Superior temporal gyrus (tissue), 1 donor: ENCODE data around the gene MZT2A.
"Not testable (repeated sequence)": the region's sequence is repeated elsewhere in the genome, so short reads cannot be mapped to it uniquely, and the experiment has no call there.

Experiments used
- DNase-seq: peaks from one replicate; pipeline ENCODE4 v3.0.0-alpha.2; 2016; ENCODE audit errors: extremely low spot score

Gene MZT2A

GRCh38 chr2:131491469-131491836, 744 bp downstream of the MZT2A start:
- DNase-seq = not testable (repeated sequence)

DNA sequence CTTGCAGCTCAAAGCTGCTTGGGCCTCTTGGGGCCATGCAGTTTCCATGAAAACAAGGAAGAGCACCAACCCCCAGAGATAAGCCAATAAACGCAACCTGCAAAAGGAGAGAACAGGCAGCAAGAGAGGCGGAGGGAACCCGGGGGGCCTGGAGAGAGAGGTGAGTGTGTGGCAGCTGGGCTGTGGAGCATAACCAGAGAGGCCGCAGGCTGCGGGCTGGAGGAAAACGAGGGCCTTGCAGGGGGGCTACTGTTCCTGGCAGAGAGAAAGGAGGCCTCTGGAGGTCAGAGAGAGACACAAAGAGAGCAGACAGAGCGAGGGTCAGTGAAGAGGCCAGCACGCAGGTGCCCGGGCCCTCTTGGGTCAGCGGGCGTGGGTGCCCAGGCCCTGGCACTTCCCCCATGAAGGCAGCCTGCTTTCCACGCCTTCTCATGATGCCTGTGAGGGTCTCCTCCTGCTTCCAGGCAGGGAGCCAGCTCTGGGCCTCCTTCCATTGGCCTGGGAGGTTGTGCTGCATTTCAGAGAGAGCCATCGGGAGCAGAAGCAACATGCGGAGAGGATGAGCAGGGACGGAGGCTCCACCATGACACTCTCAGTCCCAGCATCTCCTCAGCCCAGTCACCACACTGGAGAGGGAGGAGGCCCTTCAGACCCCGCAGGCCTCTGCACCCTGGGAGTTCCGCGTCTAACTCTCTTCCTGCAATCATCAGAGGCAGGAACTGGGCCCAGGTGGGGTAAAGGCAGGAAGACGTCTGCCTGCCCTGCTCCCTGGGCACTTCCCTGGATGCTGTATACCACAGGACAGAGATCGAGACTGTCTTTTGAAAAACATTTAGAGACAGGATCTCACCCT, 1.4 kb downstream of the MZT2A start:
- DNase-seq = not testable (repeated sequence)

- DNase-seq = no peak
Measured at GRCh38 chr2:131488306-131489205, 3.6 kb downstream of the MZT2A start.

GRCh38 chr2:131486201-131486902, 5.8 kb downstream of the MZT2A start:
- DNase-seq = not testable (repeated sequence)

DNA sequence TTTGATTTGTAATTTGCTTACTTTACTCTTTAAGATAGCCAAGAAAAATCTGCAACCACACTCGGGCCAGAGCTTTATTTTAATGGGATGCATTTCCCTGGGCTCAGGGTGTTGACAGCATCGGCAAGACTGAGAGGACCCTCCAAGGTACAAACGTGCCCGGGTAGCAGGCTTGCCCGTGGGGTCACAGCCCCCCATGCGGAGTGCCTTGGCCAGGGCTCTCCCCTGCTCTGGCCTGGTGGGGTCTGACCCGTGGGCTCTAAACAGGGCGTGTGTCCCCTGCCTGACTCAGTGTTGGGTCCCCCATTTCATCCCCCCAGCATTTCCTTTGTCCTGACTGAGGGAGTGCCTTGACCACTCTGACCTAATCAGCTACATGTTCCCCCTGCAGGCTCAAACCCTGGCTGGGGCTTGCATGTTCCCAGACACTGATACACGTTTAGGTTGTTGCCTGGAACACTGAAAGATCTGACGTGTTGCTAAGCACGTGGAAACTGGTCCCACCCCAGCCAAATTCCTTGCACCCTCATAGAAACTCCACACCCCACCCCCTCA, 7.2 kb downstream of the MZT2A start:
- DNase-seq = not testable (repeated sequence)

- not testable (repeated sequence) for DNase-seq
Measured at GRCh38 chr2:131483981-131484820, 8.0 kb downstream of the MZT2A start.

DNA sequence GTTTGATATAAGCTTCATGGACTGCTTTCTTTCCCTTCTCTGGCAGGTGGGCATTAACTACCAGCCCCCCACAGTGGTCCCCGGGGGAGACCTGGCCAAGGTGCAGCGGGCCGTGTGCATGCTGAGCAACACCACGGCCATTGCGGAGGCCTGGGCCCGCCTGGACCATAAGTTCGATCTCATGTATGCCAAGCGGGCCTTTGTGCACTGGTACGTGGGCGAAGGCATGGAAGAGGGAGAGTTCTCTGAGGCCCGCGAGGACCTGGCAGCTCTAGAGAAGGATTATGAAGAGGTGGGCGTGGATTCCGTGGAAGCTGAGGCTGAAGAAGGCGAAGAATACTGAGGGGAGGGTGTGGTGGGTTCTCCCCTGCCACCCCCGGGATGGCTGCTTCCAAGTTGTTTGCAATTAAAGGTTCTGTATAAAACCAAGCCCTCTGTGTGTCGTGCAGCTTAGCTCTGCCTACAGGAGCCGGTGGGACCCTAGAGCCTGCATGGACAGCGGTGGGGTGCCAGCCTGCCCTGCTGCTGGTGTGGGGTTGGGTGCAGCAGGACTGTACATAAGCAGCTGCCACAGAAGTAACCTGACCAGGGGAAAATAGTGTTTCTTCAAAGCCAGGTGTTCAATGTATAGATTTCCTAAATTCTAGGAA, 9.6 kb downstream of the MZT2A start:
- not testable (repeated sequence) for DNase-seq

DNA sequence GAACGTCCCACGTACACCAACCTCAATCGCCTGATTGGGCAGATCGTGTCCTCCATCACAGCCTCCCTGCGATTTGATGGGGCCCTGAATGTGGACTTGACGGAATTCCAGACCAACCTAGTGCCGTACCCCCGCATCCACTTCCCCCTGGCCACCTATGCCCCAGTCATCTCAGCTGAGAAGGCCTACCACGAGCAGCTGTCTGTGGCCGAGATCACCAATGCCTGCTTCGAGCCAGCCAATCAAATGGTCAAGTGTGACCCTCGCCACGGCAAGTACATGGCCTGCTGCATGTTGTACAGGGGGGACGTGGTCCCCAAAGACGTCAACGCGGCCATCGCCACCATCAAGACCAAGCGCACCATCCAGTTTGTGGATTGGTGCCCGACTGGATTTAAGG, 11.8 kb downstream of the MZT2A start:
- not testable (repeated sequence) for DNase-seq

- DNase-seq = not testable (repeated sequence)
Measured at GRCh38 chr2:131478850-131479461, 13.2 kb downstream of the MZT2A start.

GRCh38 chr2:131478074-131478849, 13.9 kb downstream of the MZT2A start:
- DNase-seq = not testable (repeated sequence)

- not testable (repeated sequence) for DNase-seq
Measured at GRCh38 chr2:131477227-131477626, 15.0 kb downstream of the MZT2A start.

DNA sequence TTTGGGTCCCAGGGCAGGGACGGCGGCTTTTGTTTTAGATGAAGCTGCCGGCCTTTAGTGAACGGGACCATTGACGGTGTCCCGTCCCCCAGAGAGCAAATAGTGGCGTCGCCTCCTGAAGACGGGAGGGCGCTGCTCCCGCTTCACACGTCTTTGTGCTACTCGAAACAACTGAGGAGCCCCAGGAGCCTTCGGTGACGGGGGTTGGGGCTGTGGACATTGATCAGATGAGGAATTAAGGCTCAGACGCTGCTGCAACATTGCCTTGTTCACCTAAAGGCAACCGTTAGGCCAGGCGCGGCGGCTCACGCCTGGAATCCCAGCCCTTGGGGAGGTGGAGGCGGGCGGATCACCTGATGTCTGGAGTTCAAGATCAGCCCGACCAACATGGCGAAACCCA, 15.8 kb downstream of the MZT2A start:
- DNase-seq = not testable (repeated sequence)

DNA sequence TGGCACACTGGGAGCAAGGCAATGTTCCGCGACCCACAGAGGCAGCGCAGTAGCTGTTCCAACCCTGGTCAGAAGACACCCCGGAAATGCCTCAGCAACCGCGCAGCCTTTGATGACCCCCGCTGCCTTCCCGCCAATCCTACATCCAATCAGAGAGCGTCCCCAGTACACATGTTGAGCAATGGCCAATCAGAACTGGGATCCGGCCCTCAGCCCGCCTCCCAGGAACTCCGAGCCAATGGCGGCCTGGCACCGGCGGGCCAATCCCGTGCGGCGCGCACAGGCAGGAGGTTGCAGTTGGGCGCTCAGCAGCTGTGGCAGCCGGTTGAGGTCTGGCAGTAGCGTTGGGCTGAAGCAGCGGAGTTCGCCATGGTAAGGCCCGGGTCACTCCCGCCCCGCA, 16.4 kb downstream of the MZT2A start, which contains the start of gene TUBA3D:
TSS of gene TUBA3D (plus strand) at position 289 of the 400 bp plus-strand sequence. CDS start at position 370, 81 bp downstream.
- no peak for DNase-seq

GRCh38 chr2:131473266-131473665, 18.9 kb downstream of the MZT2A start:
- not testable (repeated sequence) for DNase-seq

- not testable (repeated sequence) for DNase-seq
Measured at GRCh38 chr2:131471624-131472023, 20.6 kb downstream of the MZT2A start.

GRCh38 chr2:131470944-131471343, 21.3 kb downstream of the MZT2A start:
- DNase-seq = not testable (repeated sequence)

DNA sequence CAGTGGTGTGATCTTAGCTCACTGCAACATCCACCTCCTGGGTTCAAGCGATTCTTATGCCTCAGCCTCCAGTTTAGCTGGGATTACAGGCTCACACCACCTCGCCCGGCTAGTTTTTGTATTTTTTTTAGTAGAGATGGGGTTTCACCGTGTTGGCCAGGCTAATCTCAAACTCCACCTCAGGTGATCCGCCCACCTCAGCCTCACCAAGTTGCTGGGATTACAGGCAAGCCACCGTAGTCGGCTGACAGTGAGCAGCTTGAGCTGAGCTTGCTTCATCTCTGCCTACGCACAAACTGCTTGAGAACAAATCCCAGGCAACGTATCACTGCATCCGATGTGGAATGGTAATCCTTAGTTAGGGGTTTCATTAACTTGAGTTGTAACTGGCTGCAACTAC, 24.5 kb downstream of the MZT2A start:
- not testable (repeated sequence) for DNase-seq

GRCh38 chr2:131454914-131455313, 37.3 kb downstream of the MZT2A start:
- not testable (repeated sequence) for DNase-seq
